ENCODE results near the gene SORL1.

The SORL1 gene

GRCh38 chr11:121431820-121432526, 20.1 kb upstream of the SORL1 start:
- Histone ChIP-seq H3K27me3 (ENCODE audit: control insufficient read depth, insufficient read depth, low read length) (peaks cover 9% of the 10 kb centered on the region), H3K4me3 (ENCODE audit: low read depth, low read length) (no peak overlapping the region), H3K9me3 (ENCODE audit: control insufficient read depth, insufficient read depth, low read length) (no peaks in the 10 kb centered on the region), H3K4me1 (ENCODE audit: control insufficient read depth, insufficient read depth, low read length) (peaks cover under 1% of the 10 kb centered on the region), H3K9ac (ENCODE audit: low read depth, low read length) (no peak overlapping the region), H3K36me3 (ENCODE audit: control insufficient read depth, insufficient read depth, low read length) (no peaks in the 10 kb centered on the region)

GRCh38 chr11:121435132-121435531, 17.0 kb upstream of the SORL1 start:
- Histone ChIP-seq H3K9me3 (ENCODE audit: control insufficient read depth, insufficient read depth, low read length) (no peaks in the 10 kb centered on the region), H3K4me3 (ENCODE audit: low read depth, low read length) (no peak overlapping the region), H3K9ac (ENCODE audit: low read depth, low read length) (no peak overlapping the region), H3K4me1 (ENCODE audit: control insufficient read depth, insufficient read depth, low read length) (no peaks in the 10 kb centered on the region), H3K27me3 (ENCODE audit: control insufficient read depth, insufficient read depth, low read length) (no peaks in the 10 kb centered on the region), H3K36me3 (ENCODE audit: control insufficient read depth, insufficient read depth, low read length) (no peaks in the 10 kb centered on the region)

GRCh38 chr11:121435551-121436511, 16.3 kb upstream of the SORL1 start:
- no peaks in the 10 kb centered on the region for H3K36me3 ChIP-seq (ENCODE audit: control insufficient read depth, insufficient read depth, low read length)
- no peaks in the 10 kb centered on the region for H3K4me1 ChIP-seq (ENCODE audit: control insufficient read depth, insufficient read depth, low read length)
- H3K9me3 ChIP-seq (ENCODE audit: control insufficient read depth, insufficient read depth, low read length): no peaks in the 10 kb centered on the region
- no peak overlapping the region for H3K9ac ChIP-seq (ENCODE audit: low read depth, low read length)
- H3K27me3 ChIP-seq (ENCODE audit: control insufficient read depth, insufficient read depth, low read length): no peaks in the 10 kb centered on the region
- H3K4me3 ChIP-seq (ENCODE audit: low read depth, low read length): no peak overlapping the region

- no peaks in the 10 kb centered on the region for H3K27me3 ChIP-seq (ENCODE audit: control insufficient read depth, insufficient read depth, low read length)
- no peaks in the 10 kb centered on the region for H3K36me3 ChIP-seq (ENCODE audit: control insufficient read depth, insufficient read depth, low read length)
- no peaks in the 10 kb centered on the region for H3K4me1 ChIP-seq (ENCODE audit: control insufficient read depth, insufficient read depth, low read length)
- H3K9ac ChIP-seq (ENCODE audit: low read depth, low read length): no peak overlapping the region
- no peak overlapping the region for H3K4me3 ChIP-seq (ENCODE audit: low read depth, low read length)
- H3K9me3 ChIP-seq (ENCODE audit: control insufficient read depth, insufficient read depth, low read length): no peaks in the 10 kb centered on the region
These were observed 15.0 kb upstream of the SORL1 start for GRCh38 chr11:121437018-121437685.

GRCh38 chr11:121437686-121438078, 14.4 kb upstream of the SORL1 start:
- no peaks in the 10 kb centered on the region for H3K9me3 ChIP-seq (ENCODE audit: control insufficient read depth, insufficient read depth, low read length)
- H3K9ac ChIP-seq (ENCODE audit: low read depth, low read length): no peak overlapping the region
- H3K4me3 ChIP-seq (ENCODE audit: low read depth, low read length): no peak overlapping the region
- H3K4me1 ChIP-seq (ENCODE audit: control insufficient read depth, insufficient read depth, low read length): no peaks in the 10 kb centered on the region
- no peaks in the 10 kb centered on the region for H3K27me3 ChIP-seq (ENCODE audit: control insufficient read depth, insufficient read depth, low read length)
- no peaks in the 10 kb centered on the region for H3K36me3 ChIP-seq (ENCODE audit: control insufficient read depth, insufficient read depth, low read length)

GRCh38 chr11:121439337-121439736, 12.8 kb upstream of the SORL1 start:
- Histone ChIP-seq H3K27me3 (ENCODE audit: control insufficient read depth, insufficient read depth, low read length) (no peaks in the 10 kb centered on the region), H3K9me3 (ENCODE audit: control insufficient read depth, insufficient read depth, low read length) (no peaks in the 10 kb centered on the region), H3K4me3 (ENCODE audit: low read depth, low read length) (no peak overlapping the region), H3K9ac (ENCODE audit: low read depth, low read length) (no peak overlapping the region), H3K4me1 (ENCODE audit: control insufficient read depth, insufficient read depth, low read length) (no peaks in the 10 kb centered on the region), H3K36me3 (ENCODE audit: control insufficient read depth, insufficient read depth, low read length) (no peaks in the 10 kb centered on the region)

GRCh38 chr11:121439759-121440158, 12.4 kb upstream of the SORL1 start:
- Histone ChIP-seq H3K9ac (ENCODE audit: low read depth, low read length) (no peak overlapping the region), H3K4me3 (ENCODE audit: low read depth, low read length) (no peak overlapping the region), H3K4me1 (ENCODE audit: control insufficient read depth, insufficient read depth, low read length) (no peaks in the 10 kb centered on the region), H3K9me3 (ENCODE audit: control insufficient read depth, insufficient read depth, low read length) (no peaks in the 10 kb centered on the region), H3K27me3 (ENCODE audit: control insufficient read depth, insufficient read depth, low read length) (no peaks in the 10 kb centered on the region), H3K36me3 (ENCODE audit: control insufficient read depth, insufficient read depth, low read length) (no peaks in the 10 kb centered on the region)

GRCh38 chr11:121441521-121441920, 10.6 kb upstream of the SORL1 start:
- H3K36me3 ChIP-seq (ENCODE audit: control insufficient read depth, insufficient read depth, low read length): no peaks in the 10 kb centered on the region
- H3K4me3 ChIP-seq (ENCODE audit: low read depth, low read length): no peak overlapping the region
- no peaks in the 10 kb centered on the region for H3K9me3 ChIP-seq (ENCODE audit: control insufficient read depth, insufficient read depth, low read length)
- no peaks in the 10 kb centered on the region for H3K27me3 ChIP-seq (ENCODE audit: control insufficient read depth, insufficient read depth, low read length)
- H3K4me1 ChIP-seq (ENCODE audit: control insufficient read depth, insufficient read depth, low read length): no peaks in the 10 kb centered on the region
- H3K9ac ChIP-seq (ENCODE audit: low read depth, low read length): no peak overlapping the region

GRCh38 chr11:121443688-121444275, 8.3 kb upstream of the SORL1 start:
- Histone ChIP-seq H3K4me3 (ENCODE audit: low read depth, low read length) (no peak overlapping the region), H3K9me3 (ENCODE audit: control insufficient read depth, insufficient read depth, low read length) (no peaks in the 10 kb centered on the region), H3K9ac (ENCODE audit: low read depth, low read length) (no peak overlapping the region), H3K36me3 (ENCODE audit: control insufficient read depth, insufficient read depth, low read length) (no peaks in the 10 kb centered on the region), H3K4me1 (ENCODE audit: control insufficient read depth, insufficient read depth, low read length) (peaks cover 6% of the 10 kb centered on the region), H3K27me3 (ENCODE audit: control insufficient read depth, insufficient read depth, low read length) (no peaks in the 10 kb centered on the region)

GRCh38 chr11:121444526-121444925, 7.6 kb upstream of the SORL1 start:
- peaks cover 6% of the 10 kb centered on the region for H3K4me1 ChIP-seq (ENCODE audit: control insufficient read depth, insufficient read depth, low read length)
- H3K4me3 ChIP-seq (ENCODE audit: low read depth, low read length): no peak overlapping the region
- H3K27me3 ChIP-seq (ENCODE audit: control insufficient read depth, insufficient read depth, low read length): no peaks in the 10 kb centered on the region
- H3K9ac ChIP-seq (ENCODE audit: low read depth, low read length): no peak overlapping the region
- no peaks in the 10 kb centered on the region for H3K36me3 ChIP-seq (ENCODE audit: control insufficient read depth, insufficient read depth, low read length)
- no peaks in the 10 kb centered on the region for H3K9me3 ChIP-seq (ENCODE audit: control insufficient read depth, insufficient read depth, low read length)

- H3K9ac ChIP-seq (ENCODE audit: low read depth, low read length): no peak overlapping the region
- no peak overlapping the region for H3K4me3 ChIP-seq (ENCODE audit: low read depth, low read length)
- no peaks in the 10 kb centered on the region for H3K36me3 ChIP-seq (ENCODE audit: control insufficient read depth, insufficient read depth, low read length)
- H3K27me3 ChIP-seq (ENCODE audit: control insufficient read depth, insufficient read depth, low read length): peaks cover 5% of the 10 kb centered on the region
- H3K9me3 ChIP-seq (ENCODE audit: control insufficient read depth, insufficient read depth, low read length): no peaks in the 10 kb centered on the region
- H3K4me1 ChIP-seq (ENCODE audit: control insufficient read depth, insufficient read depth, low read length): peaks cover 11% of the 10 kb centered on the region
These were observed 6.9 kb upstream of the SORL1 start for GRCh38 chr11:121445071-121445768.
